Lung (tissue), 12 donors: ENCODE measurements around the gene PIK3R4. TPM values are rescaled to one million over a fixed set of nuclear protein-coding genes. Genes with fewer than 3 reads are reported as not detected.

Experiments
- ATAC-seq: fragments of 200-7000 bp; cut with Tn5 transposase; one replicate; pipeline ENCODE4 v1.9.1; 2020; ENCODE audit warnings: moderate number of reproducible peaks; ENCODE audit not compliant: insufficient read depth, low FRiP score
- DNase-seq, 3 donors: peaks; one replicate each; pipeline ENCODE4 v3.0.0-alpha.2; 2013 to 2017
- H3K27ac ChIP-seq, 2 donors: one replicate each; pipeline ENCODE4 v1.5.1; 2013; ENCODE audit warnings: mild to moderate bottlenecking in 2 of 2, moderate library complexity in 2 of 2, control low read depth in 1 of 2, inconsistent platforms in 1 of 2, low read depth in 1 of 2, low read length in 1 of 2
- H3K27me3 ChIP-seq, 3 donors: one replicate each; pipeline ENCODE4 v1.5.1; 2013; ENCODE audit warnings: low read length in 2 of 3; ENCODE audit not compliant: control insufficient read depth in 3 of 3, insufficient read depth in 3 of 3
- H3K36me3 ChIP-seq, 4 donors: one replicate each; pipeline ENCODE4 v1.5.1; 2013; ENCODE audit warnings: low read length in 4 of 4, mild to moderate bottlenecking in 1 of 4, moderate library complexity in 1 of 4; ENCODE audit not compliant: control insufficient read depth in 4 of 4, insufficient read depth in 4 of 4
- H3K4me1 ChIP-seq, 5 donors: one replicate each; pipeline ENCODE4 v1.5.1; 2013; ENCODE audit warnings: low read length in 5 of 5, mild to moderate bottlenecking in 2 of 5, moderate library complexity in 1 of 5; ENCODE audit not compliant: control insufficient read depth in 5 of 5, insufficient read depth in 5 of 5
- H3K4me3 ChIP-seq: one replicate; pipeline ENCODE4 v1.5.1; 2013; ENCODE audit warnings: mild to moderate bottlenecking, control low read depth, moderate library complexity
- H3K9ac ChIP-seq, 2 donors: one replicate each; pipeline ENCODE4 v1.5.1; 2013; ENCODE audit warnings: low read length in 2 of 2, control low read depth in 1 of 2; ENCODE audit not compliant: insufficient read depth in 1 of 2
- H3K9me3 ChIP-seq, 4 donors: one replicate each; pipeline ENCODE4 v1.5.1; 2013; ENCODE audit warnings: low read length in 3 of 4, mild to moderate bottlenecking in 1 of 4, moderate library complexity in 1 of 4; ENCODE audit not compliant: control insufficient read depth in 4 of 4, insufficient read depth in 3 of 4
- WGBS, 2 donors: extraction: QIAGEN DNeasy Blood & Tissue Kit; methylation state at CpG; one replicate each; pipeline ENCODE4 v1.1.7; 2013; 5-methylcytosine and 5-hydroxymethylcytosine counted together
- polyA plus RNA-seq, 2 donors: library from polyadenylated mRNA; stranded (reverse); fragments of 200-250 nt; gene quantifications; one replicate each; pipeline ENCODE4 v1.2.1, GENCODE V29; 2013
- total RNA-seq, 2 donors: library from RNA; depleted of rRNA in 1 of 2; stranded (reverse); fragments of >200 nt in 1 of 2; gene quantifications; one replicate each; pipeline ENCODE4 v1.2.1, GENCODE V29; 2014 to 2021
- TF ChIP-seq, protein P1 (sequence below): IDR thresholded peaks from 2 replicates; pipeline ENCODE4 v1.5.1; 2012; ENCODE audit warnings: mild to moderate bottlenecking; ENCODE audit errors: control extremely low read depth, extremely low read depth
- donor health status: control.
- donor health status: control.
- donor health status: Bipolar disorder and iron deficiency.
- donor health status: healthy.
- donor health status: DM: yes; HTN: yes; CAD: no.

The PIK3R4 gene
- total and polyA plus RNA-seq, 4 donors = 21.6 to 43.0 (median 25.8) TPM

- DNase-seq (no peak), ATAC-seq (no peak)
- Histone ChIP-seq H3K36me3 (peaks cover 6 to 23% (median 16%) of the 10 kb centered on the region in 4 donors), H3K9ac (no peak overlapping the region), H3K27ac (no peak overlapping the region), H3K27me3 (no peaks in the 10 kb centered on the region), H3K4me1 (no peaks in the 10 kb centered on the region), H3K9me3 (no peaks in the 10 kb centered on the region), H3K4me3 (no peak overlapping the region)
- WGBS, 2 donors = 96 to 98% methylated on average over 1 of the region's 1 CpG
- TF ChIP-seq, protein P1, sequence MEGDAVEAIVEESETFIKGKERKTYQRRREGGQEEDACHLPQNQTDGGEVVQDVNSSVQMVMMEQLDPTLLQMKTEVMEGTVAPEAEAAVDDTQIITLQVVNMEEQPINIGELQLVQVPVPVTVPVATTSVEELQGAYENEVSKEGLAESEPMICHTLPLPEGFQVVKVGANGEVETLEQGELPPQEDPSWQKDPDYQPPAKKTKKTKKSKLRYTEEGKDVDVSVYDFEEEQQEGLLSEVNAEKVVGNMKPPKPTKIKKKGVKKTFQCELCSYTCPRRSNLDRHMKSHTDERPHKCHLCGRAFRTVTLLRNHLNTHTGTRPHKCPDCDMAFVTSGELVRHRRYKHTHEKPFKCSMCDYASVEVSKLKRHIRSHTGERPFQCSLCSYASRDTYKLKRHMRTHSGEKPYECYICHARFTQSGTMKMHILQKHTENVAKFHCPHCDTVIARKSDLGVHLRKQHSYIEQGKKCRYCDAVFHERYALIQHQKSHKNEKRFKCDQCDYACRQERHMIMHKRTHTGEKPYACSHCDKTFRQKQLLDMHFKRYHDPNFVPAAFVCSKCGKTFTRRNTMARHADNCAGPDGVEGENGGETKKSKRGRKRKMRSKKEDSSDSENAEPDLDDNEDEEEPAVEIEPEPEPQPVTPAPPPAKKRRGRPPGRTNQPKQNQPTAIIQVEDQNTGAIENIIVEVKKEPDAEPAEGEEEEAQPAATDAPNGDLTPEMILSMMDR = no peak
These were observed 37.0 kb downstream of the PIK3R4 start for GRCh38 chr3:130709671-130710070.

DNA sequence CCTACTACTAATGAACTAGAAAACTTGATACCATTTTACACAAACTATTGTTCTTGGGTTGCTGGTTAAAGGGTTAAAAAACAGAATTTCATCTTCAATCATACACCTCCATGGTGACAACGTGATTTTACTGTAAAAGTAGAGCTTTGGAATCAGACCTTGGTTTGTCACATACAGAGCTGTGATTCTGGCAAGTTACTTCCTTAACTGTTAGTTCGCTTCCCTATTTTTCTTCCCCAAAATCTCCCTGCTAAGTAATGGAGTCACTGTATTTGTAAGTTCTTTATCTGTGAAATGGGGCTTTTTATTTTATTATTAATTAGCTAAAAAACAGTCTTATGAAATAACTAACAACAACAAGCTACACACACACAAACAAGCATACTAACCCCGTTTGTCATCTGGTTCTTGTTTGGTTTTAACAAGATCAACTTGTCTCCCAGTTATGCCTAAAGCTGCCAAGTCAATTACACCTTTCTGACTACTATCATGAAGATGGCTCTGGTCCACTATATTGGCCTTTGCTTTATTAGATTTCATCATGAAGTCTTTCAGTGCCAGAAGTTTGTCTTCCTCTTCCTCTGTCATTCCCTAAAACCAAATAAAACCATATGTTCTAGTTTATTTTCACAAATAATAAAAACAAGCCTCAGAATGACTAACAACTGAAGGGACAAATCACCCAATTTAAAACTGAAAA lies 38.6 kb downstream of the PIK3R4 start:
- no peak overlapping the region for H3K4me3 ChIP-seq
- no peak for DNase-seq
- 68 to 71% methylated on average over 3 of the region's 3 CpGs for WGBS, 2 donors
- H3K27me3 ChIP-seq = no peaks in the 10 kb centered on the region
- no peaks in the 10 kb centered on the region for H3K9me3 ChIP-seq
- TF ChIP-seq, protein P1 = no peak
- H3K36me3 ChIP-seq = peaks cover 5 to 20% (median 14%) of the 10 kb centered on the region in 4 donors
- H3K27ac ChIP-seq = no peak overlapping the region
- no peak for ATAC-seq
- H3K9ac ChIP-seq = no peak overlapping the region
- H3K4me1 ChIP-seq = peaks cover 0 to under 1% (median 0%) of the 10 kb centered on the region in 5 donors

DNA sequence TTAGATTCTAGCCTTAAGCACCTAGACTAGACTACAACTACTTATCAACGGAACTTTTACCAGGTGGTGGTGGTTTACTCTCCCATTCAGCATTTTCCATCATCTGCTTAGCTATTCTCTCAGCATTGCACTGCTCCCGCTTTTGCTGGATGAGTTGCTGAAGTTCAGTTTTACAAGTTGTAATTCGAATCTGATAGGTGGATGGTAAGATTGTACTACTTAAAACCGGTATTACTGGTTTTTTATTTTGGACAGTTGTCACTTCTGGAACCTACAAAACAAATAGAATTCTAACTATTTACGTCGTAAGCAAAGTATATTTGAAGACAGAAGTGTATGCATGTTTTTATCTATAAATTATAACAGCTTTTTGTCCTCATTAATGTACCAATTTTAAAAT lies 41.1 kb downstream of the PIK3R4 start:
- H3K27ac ChIP-seq = no peak overlapping the region
- TF ChIP-seq, protein P1 = no peak
- no peak for DNase-seq
- WGBS, 2 donors = 84% methylated on average over 6 of the region's 6 CpGs
- peaks cover 0 to 3% (median 0%) of the 10 kb centered on the region in 5 donors for H3K4me1 ChIP-seq
- ATAC-seq = no peak
- no peaks in the 10 kb centered on the region for H3K27me3 ChIP-seq
- no peak overlapping the region for H3K4me3 ChIP-seq
- peaks cover 9 to 25% (median 19%) of the 10 kb centered on the region in 4 donors for H3K36me3 ChIP-seq
- no peaks in the 10 kb centered on the region for H3K9me3 ChIP-seq
- H3K9ac ChIP-seq = no peak overlapping the region

- TF ChIP-seq, protein P1 = no peak
- WGBS, 2 donors = 95% methylated on average over 3 of the region's 3 CpGs
- Histone ChIP-seq H3K9ac (no peak overlapping the region), H3K27ac (no peak overlapping the region), H3K9me3 (no peaks in the 10 kb centered on the region), H3K36me3 (peaks cover 12 to 28% (median 23%) of the 10 kb centered on the region in 4 donors), H3K4me3 (no peak overlapping the region), H3K4me1 (peaks cover 0 to 3% (median 0%) of the 10 kb centered on the region in 5 donors), H3K27me3 (no peaks in the 10 kb centered on the region)
- no peak for DNase-seq
- ATAC-seq = no peak
These were observed 43.6 kb downstream of the PIK3R4 start for GRCh38 chr3:130702985-130703384.
